DMS 273 (cell line): Measurements from ENCODE around the gene MAN1A2.

Source experiments
- DNase-seq: peaks from one replicate; lab custom pipeline; 2025; ENCODE audit not compliant: unreplicated experiment; lab: John Stamatoyannopoulos, UW

The MAN1A2 gene

GRCh38 chr1:117573386-117574023 is 206.3 kb downstream of the MAN1A2 start:
- no peak for DNase-seq

- DNase-seq: no peak
Observed at GRCh38 chr1:117574161-117574835, 207.0 kb downstream of the MAN1A2 start.

GRCh38 chr1:117575586-117576225 is 208.5 kb downstream of the MAN1A2 start:
- no peak for DNase-seq

GRCh38 chr1:117576236-117576635 is 209.0 kb downstream of the MAN1A2 start:
- no peak for DNase-seq

GRCh38 chr1:117577191-117577885 is 210.1 kb downstream of the MAN1A2 start:
- DNase-seq: no peak

GRCh38 chr1:117578466-117578865 is 211.2 kb downstream of the MAN1A2 start:
- no peak for DNase-seq
